HepG2 (cell line): ENCODE data around the gene SHISA9. TPM values are rescaled to one million over a fixed set of nuclear protein-coding genes. Genes with fewer than 3 reads are reported as not detected.

Source experiments
- ELF3 ChIP-seq: IDR thresholded peaks from 2 replicates; pipeline ENCODE4 v1.6.1; 2016; ENCODE audit warnings: missing genetic modification reagents, missing compliant biosample characterization
- GLI4 ChIP-seq: sonication (generic); formaldehyde crosslinking; IDR thresholded peaks from 2 replicates; pipeline ENCODE4 v1.5.1; 2020; ENCODE audit warnings: missing genetic modification reagents, mild to moderate bottlenecking, moderate library complexity, borderline replicate concordance
- HOXA9 ChIP-seq: sonication (generic); formaldehyde crosslinking; IDR thresholded peaks from 2 replicates; pipeline ENCODE4 v1.8.1; 2022; ENCODE audit warnings: missing genetic modification reagents, mild to moderate bottlenecking, moderate library complexity, borderline replicate concordance
- KAT7 ChIP-seq: IDR thresholded peaks from 2 replicates; pipeline ENCODE4 v1.6.1; 2018; ENCODE audit warnings: borderline replicate concordance, missing compliant biosample characterization
- KDM1A ChIP-seq: IDR thresholded peaks from 2 replicates; pipeline ENCODE4 v1.6.1; 2016; ENCODE audit warnings: missing compliant biosample characterization
- KLF6 ChIP-seq: IDR thresholded peaks from 2 replicates; pipeline ENCODE4 v1.8.0; 2016; ENCODE audit warnings: missing biosample characterization, missing genetic modification reagents
- MTF2 ChIP-seq: sonication (generic); formaldehyde crosslinking; IDR thresholded peaks from 2 replicates; pipeline ENCODE4 v1.5.0; 2020; ENCODE audit warnings: missing genetic modification reagents, borderline replicate concordance
- NAIF1 ChIP-seq: sonication (generic); formaldehyde crosslinking; IDR thresholded peaks from 2 replicates; pipeline ENCODE4 v1.5.0; 2020; ENCODE audit warnings: mild to moderate bottlenecking, missing genetic modification reagents, borderline replicate concordance
- NONO ChIP-seq, 2 experiments: fragments of 450-650 bp in 1 of 2; sonication (generic) in 1 of 2; formaldehyde crosslinking in 1 of 2; IDR thresholded peaks in 1 of 2; conservative IDR thresholded peaks in 1 of 2; 2 replicates each; pipeline versions ENCODE4 v1.6.1 to v1.8.0; 2017 to 2022; ENCODE audit warnings: mild to moderate bottlenecking in 1 of 2, missing genetic modification reagents in 1 of 2, moderate library complexity in 1 of 2
- PPARG ChIP-seq: conservative IDR thresholded peaks from 2 replicates; pipeline ENCODE4 v1.6.1; 2016; ENCODE audit warnings: missing biosample characterization, missing genetic modification reagents
- RORA ChIP-seq: sonication (generic); formaldehyde crosslinking; IDR thresholded peaks from 2 replicates; pipeline ENCODE4 v1.5.0; 2020; ENCODE audit warnings: mild to moderate bottlenecking, missing genetic modification reagents, moderate library complexity
- SP140L ChIP-seq: sonication (generic); formaldehyde crosslinking; IDR thresholded peaks from 2 replicates; pipeline ENCODE4 v1.4.0; 2020; ENCODE audit warnings: missing genetic modification reagents, borderline replicate concordance
- SRF ChIP-seq: IDR thresholded peaks from 2 replicates; pipeline ENCODE4 v1.6.1; 2011; ENCODE audit warnings: mild to moderate bottlenecking, low read depth, low read length, moderate library complexity
- SSRP1 ChIP-seq: IDR thresholded peaks from 2 replicates; pipeline ENCODE4 v1.6.1; 2016; ENCODE audit warnings: control low read depth
- ZNF34 ChIP-seq: sonication (generic); formaldehyde crosslinking; IDR thresholded peaks from 2 replicates; pipeline ENCODE4 v1.4.0; 2020; ENCODE audit warnings: mild to moderate bottlenecking, missing genetic modification reagents, borderline replicate concordance
- ZNF44 ChIP-seq: sonication (generic); formaldehyde crosslinking; IDR thresholded peaks from 2 replicates; pipeline ENCODE4 v1.5.1; 2020; ENCODE audit warnings: mild to moderate bottlenecking, missing genetic modification reagents
- ZNF605 ChIP-seq: sonication (generic); formaldehyde crosslinking; IDR thresholded peaks from 2 replicates; pipeline ENCODE4 v1.8.0; 2022; ENCODE audit warnings: mild to moderate bottlenecking, missing genetic modification reagents
- polyA plus RNA-seq, 8 experiments: library from polyadenylated mRNA; depleted of rRNA in 3 of 8; stranded (reverse) in 7 of 8; unstranded in 1 of 8; fragments of >200 nt; fragmentation: Illumina TruSeq in 4 of 8; extraction: Trizol in 4 of 8; gene quantifications; 2 replicates each; pipeline versions ENCODE4 v1.2.1 to v1.2.3, GENCODE V29; 2011 to 2016; ENCODE audit warnings: low read depth in 4 of 8, missing spikeins in 1 of 8, mixed read lengths in 1 of 8; ENCODE audit not compliant: insufficient read depth in 1 of 8
- total RNA-seq, 5 experiments: library from RNA; depleted of rRNA; stranded (reverse); fragments of >200 nt; fragmentation: Illumina TruSeq; extraction: Trizol; gene quantifications; 2 replicates each; pipeline ENCODE4 v1.2.3, GENCODE V29; 2016; ENCODE audit warnings: low read depth in 1 of 5
- TF ChIP-seq, protein P1 (sequence below): sonication (generic); formaldehyde crosslinking; IDR thresholded peaks from 2 replicates; pipeline ENCODE4 v1.5.0; 2020; ENCODE audit warnings: mild to moderate bottlenecking, missing genetic modification reagents, borderline replicate concordance
- TF ChIP-seq, protein P2 (sequence below): sonication (generic); formaldehyde crosslinking; IDR thresholded peaks from 2 replicates; pipeline ENCODE4 v1.5.1; 2020; ENCODE audit warnings: mild to moderate bottlenecking, moderate library complexity, missing genetic modification reagents
- TF ChIP-seq, protein P3 (sequence below): IDR thresholded peaks from 2 replicates; pipeline ENCODE4 v1.4.0; 2020; ENCODE audit warnings: mild to moderate bottlenecking, missing genetic modification reagents
- TF ChIP-seq, protein P4 (sequence below): sonication (generic); formaldehyde crosslinking; IDR thresholded peaks from 2 replicates; pipeline ENCODE4 v1.4.0; 2020; ENCODE audit warnings: mild to moderate bottlenecking, missing genetic modification reagents

SHISA9 gene
- total and polyA plus RNA-seq, 2 of the 13 experiments (the other 11 are each of a cell fraction or from before 2014, with no cell fraction given) = 0.01 TPM; not detected in 1

- TF ChIP-seq, protein P1, sequence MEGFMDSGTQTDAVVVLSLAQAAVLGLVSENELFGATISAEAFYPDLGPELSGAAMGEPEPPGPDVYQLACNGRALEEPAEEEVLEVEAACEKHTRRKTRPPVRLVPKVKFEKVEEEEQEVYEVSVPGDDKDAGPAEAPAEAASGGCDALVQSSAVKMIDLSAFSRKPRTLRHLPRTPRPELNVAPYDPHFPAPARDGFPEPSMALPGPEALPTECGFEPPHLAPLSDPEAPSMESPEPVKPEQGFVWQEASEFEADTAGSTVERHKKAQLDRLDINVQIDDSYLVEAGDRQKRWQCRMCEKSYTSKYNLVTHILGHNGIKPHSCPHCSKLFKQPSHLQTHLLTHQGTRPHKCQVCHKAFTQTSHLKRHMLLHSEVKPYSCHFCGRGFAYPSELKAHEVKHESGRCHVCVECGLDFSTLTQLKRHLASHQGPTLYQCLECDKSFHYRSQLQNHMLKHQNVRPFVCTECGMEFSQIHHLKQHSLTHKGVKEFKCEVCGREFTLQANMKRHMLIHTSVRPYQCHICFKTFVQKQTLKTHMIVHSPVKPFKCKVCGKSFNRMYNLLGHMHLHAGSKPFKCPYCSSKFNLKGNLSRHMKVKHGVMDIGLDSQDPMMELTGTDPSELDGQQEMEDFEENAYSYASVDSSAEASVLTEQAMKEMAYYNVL (CRISPR knock-in tag) = no peak
- TF ChIP-seq SSRP1 (CRISPR knock-in tag) (no peak), ZNF34 (CRISPR knock-in tag) (no peak), NAIF1 (peak; percentile 62; the same call in 1 of the 2 replicates), KAT7 (CRISPR knock-in tag) (no peak), RORA (CRISPR knock-in tag) (no peak), PPARG (peak; percentile 49; the same call in 1 of the 2 replicates), SP140L (CRISPR knock-in tag) (peak; percentile 92; the same call in 1 of the 2 replicates), HOXA9 (CRISPR knock-in tag) (peak; percentile 71; the same call in 1 of the 2 replicates), KDM1A (CRISPR knock-in tag) (no peak), MTF2 (CRISPR knock-in tag) (no peak), KLF6 (peak; percentile 83; the same call in 1 of the 2 replicates), ELF3 (peak; percentile 60), SRF (no peak), GLI4 (CRISPR knock-in tag) (no peak), ZNF44 (CRISPR knock-in tag) (no peak), NONO (IDR thresholded peaks at IDR 0.05) (no peak), NONO (CRISPR knock-in tag; conservative IDR thresholded peaks at IDR 0.05) (no peak), ZNF605 (CRISPR knock-in tag) (0 out of 2 replicates have a peak, but pooled peaks have one; percentile 36)
- TF ChIP-seq, protein P2, sequence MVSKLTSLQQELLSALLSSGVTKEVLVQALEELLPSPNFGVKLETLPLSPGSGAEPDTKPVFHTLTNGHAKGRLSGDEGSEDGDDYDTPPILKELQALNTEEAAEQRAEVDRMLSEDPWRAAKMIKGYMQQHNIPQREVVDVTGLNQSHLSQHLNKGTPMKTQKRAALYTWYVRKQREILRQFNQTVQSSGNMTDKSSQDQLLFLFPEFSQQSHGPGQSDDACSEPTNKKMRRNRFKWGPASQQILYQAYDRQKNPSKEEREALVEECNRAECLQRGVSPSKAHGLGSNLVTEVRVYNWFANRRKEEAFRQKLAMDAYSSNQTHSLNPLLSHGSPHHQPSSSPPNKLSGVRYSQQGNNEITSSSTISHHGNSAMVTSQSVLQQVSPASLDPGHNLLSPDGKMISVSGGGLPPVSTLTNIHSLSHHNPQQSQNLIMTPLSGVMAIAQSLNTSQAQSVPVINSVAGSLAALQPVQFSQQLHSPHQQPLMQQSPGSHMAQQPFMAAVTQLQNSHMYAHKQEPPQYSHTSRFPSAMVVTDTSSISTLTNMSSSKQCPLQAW (CRISPR knock-in tag) = no peak
- TF ChIP-seq, protein P3, sequence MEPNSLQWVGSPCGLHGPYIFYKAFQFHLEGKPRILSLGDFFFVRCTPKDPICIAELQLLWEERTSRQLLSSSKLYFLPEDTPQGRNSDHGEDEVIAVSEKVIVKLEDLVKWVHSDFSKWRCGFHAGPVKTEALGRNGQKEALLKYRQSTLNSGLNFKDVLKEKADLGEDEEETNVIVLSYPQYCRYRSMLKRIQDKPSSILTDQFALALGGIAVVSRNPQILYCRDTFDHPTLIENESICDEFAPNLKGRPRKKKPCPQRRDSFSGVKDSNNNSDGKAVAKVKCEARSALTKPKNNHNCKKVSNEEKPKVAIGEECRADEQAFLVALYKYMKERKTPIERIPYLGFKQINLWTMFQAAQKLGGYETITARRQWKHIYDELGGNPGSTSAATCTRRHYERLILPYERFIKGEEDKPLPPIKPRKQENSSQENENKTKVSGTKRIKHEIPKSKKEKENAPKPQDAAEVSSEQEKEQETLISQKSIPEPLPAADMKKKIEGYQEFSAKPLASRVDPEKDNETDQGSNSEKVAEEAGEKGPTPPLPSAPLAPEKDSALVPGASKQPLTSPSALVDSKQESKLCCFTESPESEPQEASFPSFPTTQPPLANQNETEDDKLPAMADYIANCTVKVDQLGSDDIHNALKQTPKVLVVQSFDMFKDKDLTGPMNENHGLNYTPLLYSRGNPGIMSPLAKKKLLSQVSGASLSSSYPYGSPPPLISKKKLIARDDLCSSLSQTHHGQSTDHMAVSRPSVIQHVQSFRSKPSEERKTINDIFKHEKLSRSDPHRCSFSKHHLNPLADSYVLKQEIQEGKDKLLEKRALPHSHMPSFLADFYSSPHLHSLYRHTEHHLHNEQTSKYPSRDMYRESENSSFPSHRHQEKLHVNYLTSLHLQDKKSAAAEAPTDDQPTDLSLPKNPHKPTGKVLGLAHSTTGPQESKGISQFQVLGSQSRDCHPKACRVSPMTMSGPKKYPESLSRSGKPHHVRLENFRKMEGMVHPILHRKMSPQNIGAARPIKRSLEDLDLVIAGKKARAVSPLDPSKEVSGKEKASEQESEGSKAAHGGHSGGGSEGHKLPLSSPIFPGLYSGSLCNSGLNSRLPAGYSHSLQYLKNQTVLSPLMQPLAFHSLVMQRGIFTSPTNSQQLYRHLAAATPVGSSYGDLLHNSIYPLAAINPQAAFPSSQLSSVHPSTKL (CRISPR knock-in tag) = peak; percentile 45; the same call in 1 of the 2 replicates
- TF ChIP-seq, protein P4, sequence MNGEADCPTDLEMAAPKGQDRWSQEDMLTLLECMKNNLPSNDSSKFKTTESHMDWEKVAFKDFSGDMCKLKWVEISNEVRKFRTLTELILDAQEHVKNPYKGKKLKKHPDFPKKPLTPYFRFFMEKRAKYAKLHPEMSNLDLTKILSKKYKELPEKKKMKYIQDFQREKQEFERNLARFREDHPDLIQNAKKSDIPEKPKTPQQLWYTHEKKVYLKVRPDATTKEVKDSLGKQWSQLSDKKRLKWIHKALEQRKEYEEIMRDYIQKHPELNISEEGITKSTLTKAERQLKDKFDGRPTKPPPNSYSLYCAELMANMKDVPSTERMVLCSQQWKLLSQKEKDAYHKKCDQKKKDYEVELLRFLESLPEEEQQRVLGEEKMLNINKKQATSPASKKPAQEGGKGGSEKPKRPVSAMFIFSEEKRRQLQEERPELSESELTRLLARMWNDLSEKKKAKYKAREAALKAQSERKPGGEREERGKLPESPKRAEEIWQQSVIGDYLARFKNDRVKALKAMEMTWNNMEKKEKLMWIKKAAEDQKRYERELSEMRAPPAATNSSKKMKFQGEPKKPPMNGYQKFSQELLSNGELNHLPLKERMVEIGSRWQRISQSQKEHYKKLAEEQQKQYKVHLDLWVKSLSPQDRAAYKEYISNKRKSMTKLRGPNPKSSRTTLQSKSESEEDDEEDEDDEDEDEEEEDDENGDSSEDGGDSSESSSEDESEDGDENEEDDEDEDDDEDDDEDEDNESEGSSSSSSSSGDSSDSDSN = no peak
Observed at GRCh38 chr16:13036600-13036999, 135.2 kb downstream of the SHISA9 start (continued).
